RWPE1 (cell line): ENCODE data around the gene TMEM161B.
"Not testable (repeated sequence)": the region's sequence is repeated elsewhere in the genome, so short reads cannot be mapped to it uniquely, and the experiment has no call there.

Source experiments
- CTCF ChIA-PET: fragments of 350-600 bp; sonication (Branson Sonifier 250); formaldehyde crosslinking; extraction: SDS; loops from one replicate; lab custom pipeline; 2021; lab: Yijun Ruan, JAX
- POLR2A ChIA-PET: fragments of 400-600 bp; formaldehyde crosslinking; extraction: SDS; loops from one replicate; lab custom pipeline; 2020; ENCODE audit warnings: antibody characterized with exemption; ENCODE audit not compliant: low non-redundant PET; lab: Yijun Ruan, JAX
- DNase-seq: peaks from one replicate; pipeline ENCODE4 v3.0.0; 2012; ENCODE audit warnings: low spot score
- H3K27ac ChIP-seq: fragments of 450-650 bp; 2 replicates; pipeline ENCODE4 v1.5.1; 2017
- TF ChIP-seq, protein P1 (sequence below): fragments of 450-650 bp; conservative IDR thresholded peaks from 2 replicates; pipeline ENCODE4 v1.5.1; 2017; ENCODE audit warnings: low read depth, mild to moderate bottlenecking

TMEM161B gene

DNA sequence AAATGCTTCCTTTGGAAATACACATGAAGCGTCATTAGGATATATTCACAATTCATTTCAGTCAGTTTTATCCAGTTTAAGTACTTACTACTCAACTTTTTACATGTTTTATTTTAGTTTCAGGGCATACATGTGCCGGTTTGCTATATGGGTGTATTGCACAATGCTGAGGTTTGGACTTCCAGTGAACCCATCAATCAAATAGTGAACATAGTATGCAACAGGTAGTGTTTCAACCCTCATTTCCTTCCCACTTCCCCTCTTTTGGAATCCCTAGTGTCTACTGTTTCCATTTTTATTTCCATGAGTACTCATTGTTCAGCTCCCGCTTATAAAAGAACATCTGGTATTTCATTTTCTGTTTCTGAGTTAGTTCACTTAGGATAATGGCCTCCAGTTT is 74.7 kb downstream of the TMEM161B start:
- no peak for DNase-seq
- ChIA-PET CTCF (no interaction called here), POLR2A (no interaction called here)
- H3K27ac ChIP-seq = no peak overlapping the region
- TF ChIP-seq, protein P1, sequence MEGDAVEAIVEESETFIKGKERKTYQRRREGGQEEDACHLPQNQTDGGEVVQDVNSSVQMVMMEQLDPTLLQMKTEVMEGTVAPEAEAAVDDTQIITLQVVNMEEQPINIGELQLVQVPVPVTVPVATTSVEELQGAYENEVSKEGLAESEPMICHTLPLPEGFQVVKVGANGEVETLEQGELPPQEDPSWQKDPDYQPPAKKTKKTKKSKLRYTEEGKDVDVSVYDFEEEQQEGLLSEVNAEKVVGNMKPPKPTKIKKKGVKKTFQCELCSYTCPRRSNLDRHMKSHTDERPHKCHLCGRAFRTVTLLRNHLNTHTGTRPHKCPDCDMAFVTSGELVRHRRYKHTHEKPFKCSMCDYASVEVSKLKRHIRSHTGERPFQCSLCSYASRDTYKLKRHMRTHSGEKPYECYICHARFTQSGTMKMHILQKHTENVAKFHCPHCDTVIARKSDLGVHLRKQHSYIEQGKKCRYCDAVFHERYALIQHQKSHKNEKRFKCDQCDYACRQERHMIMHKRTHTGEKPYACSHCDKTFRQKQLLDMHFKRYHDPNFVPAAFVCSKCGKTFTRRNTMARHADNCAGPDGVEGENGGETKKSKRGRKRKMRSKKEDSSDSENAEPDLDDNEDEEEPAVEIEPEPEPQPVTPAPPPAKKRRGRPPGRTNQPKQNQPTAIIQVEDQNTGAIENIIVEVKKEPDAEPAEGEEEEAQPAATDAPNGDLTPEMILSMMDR = no peak

DNA sequence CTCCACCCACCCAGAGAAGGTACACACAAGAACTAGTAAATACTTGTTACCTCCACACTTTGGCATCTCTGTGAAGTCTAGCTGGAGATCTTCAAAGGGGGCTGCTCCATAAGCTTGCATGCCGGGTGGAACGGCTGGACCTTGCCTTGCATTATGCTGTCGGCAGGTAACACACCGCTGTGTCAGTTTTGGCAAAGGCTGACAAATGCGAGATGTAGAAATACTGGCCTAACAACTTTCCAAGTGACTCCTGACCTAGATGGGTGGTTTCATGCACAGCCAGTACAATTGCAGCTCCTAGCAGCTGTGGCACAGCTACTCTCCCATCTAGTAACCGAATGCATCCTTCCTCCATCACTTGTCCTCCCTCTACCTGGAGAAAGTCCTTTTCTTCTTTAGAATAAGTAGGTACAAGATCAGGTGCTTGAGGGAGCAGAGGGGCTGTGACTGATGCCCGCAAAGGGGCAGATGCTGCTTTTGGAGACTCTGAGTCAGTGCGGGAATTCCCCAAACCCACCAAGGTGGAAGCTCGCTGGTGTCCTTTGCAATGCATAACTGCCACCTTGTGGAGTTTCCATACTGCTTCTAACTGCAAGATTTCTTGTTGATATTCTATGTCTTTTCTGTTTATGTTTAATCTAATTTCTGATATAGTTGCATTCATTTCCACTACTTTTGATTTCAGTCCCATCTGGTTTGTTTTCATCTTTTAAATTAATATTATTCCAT is 78.4 kb downstream of the TMEM161B start:
- CTCF ChIA-PET = interaction anchor here (0.6 to 0.7 kb wide), 2 partner anchors 678 to 874 kb away, joined by 3 to 4 read pairs; no protein-coding TSS in a partner anchor
- TF ChIP-seq, protein P1 = no peak
- H3K27ac ChIP-seq = no peak overlapping the region
- POLR2A ChIA-PET = no interaction called here
- DNase-seq = no peak

DNA sequence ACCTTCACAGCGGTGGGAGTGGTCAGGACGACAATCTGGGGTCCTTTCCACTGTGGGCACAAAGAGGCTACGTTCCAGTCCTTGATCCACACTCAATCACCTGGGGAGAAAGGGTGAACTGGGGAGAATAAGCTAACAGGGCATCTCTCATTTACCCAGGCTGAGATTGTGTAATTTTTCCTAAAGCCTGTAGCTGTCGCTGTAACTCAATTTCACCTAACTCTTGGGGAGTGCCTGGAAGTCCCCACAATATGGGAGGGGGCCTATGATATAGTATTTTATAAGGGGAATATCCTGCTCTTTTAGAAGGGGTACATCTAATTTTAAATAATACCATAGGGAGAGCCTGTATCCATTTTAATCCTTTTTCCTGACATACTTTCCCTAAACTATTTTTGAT is 79.2 kb downstream of the TMEM161B start:
- CTCF ChIA-PET = interaction anchor here (0.6 to 0.7 kb wide), 2 partner anchors 319 to 678 kb away, joined by 3 read pairs; no protein-coding TSS in a partner anchor
- DNase-seq, POLR2A ChIA-PET, H3K27ac ChIP-seq: not testable (repeated sequence)

DNA sequence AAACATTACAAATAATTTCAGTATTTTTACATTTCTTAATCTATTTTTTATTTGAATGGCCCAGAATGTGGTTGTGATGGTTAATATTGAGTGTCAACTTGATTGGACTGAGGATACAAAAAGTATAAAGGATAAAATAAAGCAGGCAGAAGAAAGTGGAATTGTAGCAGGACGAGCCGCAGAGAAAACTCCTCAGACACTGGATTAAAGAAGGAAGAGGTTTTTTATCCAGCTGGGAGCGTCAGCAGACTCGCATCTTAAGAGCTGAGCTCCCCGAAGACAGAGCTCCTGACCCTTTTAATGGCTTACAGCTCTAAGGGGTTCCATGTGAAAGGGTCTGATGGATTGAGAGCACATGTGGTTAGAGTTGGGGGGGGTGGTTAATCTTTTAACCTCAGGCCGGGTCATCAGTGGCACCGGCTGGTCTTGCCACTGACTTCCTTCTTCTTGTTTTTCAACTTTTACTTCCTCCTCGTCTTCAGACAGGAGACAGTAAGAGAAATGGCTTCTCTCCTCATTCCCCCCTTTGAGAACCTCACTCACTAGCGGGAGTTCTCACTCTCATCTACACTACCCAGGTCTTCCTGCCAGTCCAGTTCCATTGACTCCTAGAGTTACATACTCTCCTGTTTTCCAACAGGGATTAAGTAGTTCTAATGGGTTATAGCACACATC is 80.0 kb downstream of the TMEM161B start:
- no peak for DNase-seq
- H3K27ac ChIP-seq = no peak overlapping the region
- TF ChIP-seq, protein P1 = no peak
- POLR2A ChIA-PET = no interaction called here
- CTCF ChIA-PET = no interaction called here

DNA sequence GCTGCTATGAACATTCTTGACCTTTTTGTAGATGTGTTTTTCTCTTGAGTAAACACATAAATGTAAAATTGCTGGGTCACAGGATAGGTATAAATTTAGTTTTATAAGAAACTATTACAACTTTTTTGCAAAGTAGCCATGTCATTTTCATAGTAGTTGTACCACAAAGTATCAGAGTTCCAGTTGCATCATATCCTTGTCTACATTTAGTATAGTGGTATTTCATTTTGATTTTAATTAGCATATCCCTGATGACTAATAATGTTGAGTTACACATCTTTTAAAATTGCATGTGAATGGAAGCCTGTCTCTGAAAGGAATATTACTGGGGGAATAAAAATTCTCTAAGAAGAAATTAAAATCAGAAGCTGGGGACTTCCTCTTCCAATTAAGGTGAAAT is 85.4 kb downstream of the TMEM161B start:
- no peak overlapping the region for H3K27ac ChIP-seq
- POLR2A ChIA-PET = no interaction called here
- TF ChIP-seq, protein P1 = no peak
- no peak for DNase-seq
- CTCF ChIA-PET = interaction anchor here (0.7 kb wide), 1 partner anchor 513 kb away, joined by 3 read pairs; no protein-coding TSS in a partner anchor

DNA sequence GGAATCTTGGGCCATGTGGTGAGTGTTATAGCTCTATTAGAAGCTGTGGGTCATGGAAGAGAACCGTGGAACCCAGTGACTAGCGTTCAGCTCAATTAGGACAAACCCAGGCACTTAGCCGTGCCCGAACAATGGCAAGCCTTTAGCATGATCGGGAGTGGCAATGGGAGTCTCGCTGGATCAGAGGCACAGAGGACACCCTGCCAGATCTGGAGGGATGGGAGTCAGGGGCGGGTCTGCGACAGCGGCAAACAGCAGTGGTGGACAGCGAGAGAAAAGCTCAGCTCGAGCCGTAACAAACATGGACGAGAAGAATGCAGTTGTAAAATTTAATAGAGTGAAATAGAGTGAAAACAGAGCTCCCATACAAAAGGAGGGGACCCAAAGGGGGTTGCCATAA is 91.2 kb downstream of the TMEM161B start:
- CTCF ChIA-PET, POLR2A ChIA-PET, H3K27ac ChIP-seq, DNase-seq: not testable (repeated sequence)

DNA sequence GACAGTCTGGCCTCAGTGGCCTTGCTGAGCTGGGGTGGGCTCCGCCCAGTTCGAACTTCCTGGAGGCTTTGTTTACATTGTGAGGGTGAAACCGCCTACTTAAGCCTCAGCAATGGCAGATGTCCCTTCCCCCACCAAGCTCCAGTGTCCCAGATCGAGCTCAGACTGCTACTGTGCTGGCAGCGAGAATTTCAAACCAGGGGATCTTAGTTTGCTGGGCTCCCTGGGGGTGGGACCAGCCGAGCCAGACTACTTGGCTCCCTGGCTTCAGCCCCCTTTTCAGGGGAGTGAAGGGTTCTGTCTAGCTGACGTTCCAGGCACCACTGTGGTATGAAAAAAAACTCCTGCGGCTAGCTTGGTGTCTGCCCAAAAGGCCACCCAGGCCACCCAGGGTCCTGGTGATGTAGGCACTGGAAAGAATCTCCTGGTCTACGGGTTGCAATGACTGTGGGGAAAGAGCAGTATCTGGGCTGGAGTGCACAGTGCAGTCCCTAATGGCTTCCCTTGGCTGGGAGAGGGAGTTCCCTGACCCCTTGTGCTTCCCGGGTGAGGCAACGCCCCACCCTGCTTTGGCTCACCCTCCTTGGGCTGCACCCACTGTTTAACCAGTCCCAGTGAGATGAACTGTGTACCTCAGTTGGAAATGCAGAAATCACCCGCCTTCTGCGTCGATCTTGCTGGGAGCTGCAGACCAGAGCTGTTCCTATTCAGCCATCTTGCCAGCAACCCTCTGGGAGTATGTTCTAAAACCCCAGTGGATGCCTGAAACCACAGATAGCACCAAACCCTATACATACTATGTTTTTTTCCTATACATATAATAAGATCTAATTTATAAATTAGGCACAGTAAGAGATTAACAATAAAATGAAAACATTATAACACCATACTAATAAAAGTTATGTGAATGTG is 95.5 kb downstream of the TMEM161B start:
- TF ChIP-seq, protein P1 = no peak
- no peak for DNase-seq
- ChIA-PET CTCF (no interaction called here), POLR2A (interaction anchor here (0.6 kb wide), 1 partner anchor 317 kb away, joined by 15 read pairs; no protein-coding TSS in a partner anchor)
- H3K27ac ChIP-seq = no peak overlapping the region
